ENCODE data around the gene LRRC74A. TPM values are rescaled to one million over a fixed set of nuclear protein-coding genes. Genes with fewer than 3 reads are reported as not detected.
"Not testable (repeated sequence)": the region's sequence is repeated elsewhere in the genome, so short reads cannot be mapped to it uniquely, and the experiment has no call there.

The LRRC74A gene
- polyA plus RNA-seq, 1 donor (not counting 4 experiments of a cell fraction or from before 2014, with no cell fraction given) = not detected

GRCh38 chr14:76911473-76911872, 85.3 kb downstream of the LRRC74A start:
- Histone ChIP-seq H3K27me3 (ENCODE audit: control insufficient read depth, extremely low read depth, insufficient read depth, low read length) (no peaks in the 10 kb centered on the region), H3K4me2 (ENCODE audit: control insufficient read depth, extremely low read depth, insufficient read depth, low read depth, low read length) (no peak overlapping the region), H3K9me1 (ENCODE audit: control insufficient read depth, extremely low read depth, insufficient read depth, low read length) (no peaks in the 10 kb centered on the region), H2AFZ (ENCODE audit: control insufficient read depth, low read length) (no peak overlapping the region), H3K4me1 (ENCODE audit: control insufficient read depth, extremely low read depth, insufficient read depth, low read length) (peaks cover 26% of the 10 kb centered on the region), H3K9me3 (ENCODE audit: control insufficient read depth, low read depth, low read length) (no peaks in the 10 kb centered on the region), H3K79me2 (ENCODE audit: control insufficient read depth, insufficient read depth, low read length) (no peaks in the 10 kb centered on the region), H4K20me1 (ENCODE audit: control insufficient read depth, extremely low read depth, insufficient read depth, low read length) (no peaks in the 10 kb centered on the region), H3K27ac (ENCODE audit: control insufficient read depth, insufficient read depth, low read length) (no peak overlapping the region), H3K36me3 (ENCODE audit: control insufficient read depth in 2 of 2, extremely low read depth in 1 of 2, insufficient read depth in 2 of 2, low read length in 2 of 2) (no peaks in the 10 kb centered on the region), H3K9ac (ENCODE audit: control insufficient read depth, extremely low read depth, insufficient read depth, low read length) (no peak overlapping the region), H3K4me3 (ENCODE audit: control insufficient read depth in 2 of 3, extremely low read depth in 1 of 3, insufficient read depth in 2 of 3, low read depth in 1 of 3, low read length in 3 of 3) (no peak overlapping the region)
- dilution Hi-C loops (cut with MboI; ENCODE audit: extremely low pct_ligation_motif_present, low sequenced_read_pairs) = no loop called here
- no peak for DNase-seq (ENCODE audit: low read depth, low spot score)
- FAIRE-seq = no peak
- no peak for TF ChIP-seq EZH2 (IDR thresholded peaks at IDR 0.05; ENCODE audit: low read length)
- TF ChIP-seq CTCF (optimal IDR thresholded peaks at IDR 0.05 in 1 of 3, IDR thresholded peaks at IDR 0.05 in 1 of 3, conservative IDR thresholded peaks at IDR 0.05 in 1 of 3; ENCODE audit: extremely low read depth in 1 of 3, insufficient read depth in 2 of 3, low read length in 3 of 3) = no peak

GRCh38 chr14:76914533-76915081, 88.4 kb downstream of the LRRC74A start:
- peak overlapping the region; percentile 22 for H3K27ac ChIP-seq (ENCODE audit: control insufficient read depth, insufficient read depth, low read length)
- peak overlapping the region; percentile 12 for H3K4me2 ChIP-seq (ENCODE audit: control insufficient read depth, extremely low read depth, insufficient read depth, low read depth, low read length)
- FAIRE-seq; H3K27me3 ChIP-seq (ENCODE audit: control insufficient read depth, extremely low read depth, insufficient read depth, low read length); H4K20me1 ChIP-seq (ENCODE audit: control insufficient read depth, extremely low read depth, insufficient read depth, low read length); dilution Hi-C loops (cut with MboI; ENCODE audit: extremely low pct_ligation_motif_present, low sequenced_read_pairs); H3K9me3 ChIP-seq (ENCODE audit: control insufficient read depth, low read depth, low read length); H3K9me1 ChIP-seq (ENCODE audit: control insufficient read depth, extremely low read depth, insufficient read depth, low read length); H3K36me3 ChIP-seq (ENCODE audit: control insufficient read depth in 2 of 2, extremely low read depth in 1 of 2, insufficient read depth in 2 of 2, low read length in 2 of 2); H3K9ac ChIP-seq (ENCODE audit: control insufficient read depth, extremely low read depth, insufficient read depth, low read length); DNase-seq (ENCODE audit: low read depth, low spot score); H3K4me3 ChIP-seq (ENCODE audit: control insufficient read depth in 2 of 3, extremely low read depth in 1 of 3, insufficient read depth in 2 of 3, low read depth in 1 of 3, low read length in 3 of 3); H3K79me2 ChIP-seq (ENCODE audit: control insufficient read depth, insufficient read depth, low read length): not testable (repeated sequence)
- H2AFZ ChIP-seq (ENCODE audit: control insufficient read depth, low read length) = peak overlapping the region; percentile 38
- peaks cover 48% of the 10 kb centered on the region for H3K4me1 ChIP-seq (ENCODE audit: control insufficient read depth, extremely low read depth, insufficient read depth, low read length)

All from keratinocyte (primary cell).